ENCODE data around the gene NHSL2.
A peak's percentile ranks its signal among the peaks of the same experiment; 100 is the strongest.

The NHSL2 gene

GRCh38 chrX:72060196-72060920 is 149.7 kb downstream of the NHSL2 start:
- Histone ChIP-seq H3K36me3 (ENCODE audit: insufficient read depth, low read length) (no peaks in the 10 kb centered on the region), H3K9me3 (ENCODE audit: control insufficient read depth, insufficient read depth, low read length) (no peaks in the 10 kb centered on the region)

GRCh38 chrX:72060921-72061490 is 150.4 kb downstream of the NHSL2 start:
- Histone ChIP-seq H3K9ac (ENCODE audit: low read depth, low read length) (no peak overlapping the region), H3K9me3 (ENCODE audit: control insufficient read depth, insufficient read depth, low read length) (no peaks in the 10 kb centered on the region), H3K4me1 (ENCODE audit: insufficient read depth, low read length) (peaks cover 24% of the 10 kb centered on the region), H3K36me3 (ENCODE audit: insufficient read depth, low read length) (no peaks in the 10 kb centered on the region)

More at GRCh38 chrX:72060196-72060920, 149.7 kb downstream of the NHSL2 start:
- no peak overlapping the region for H3K9ac ChIP-seq (ENCODE audit: low read depth, low read length)
- H3K4me1 ChIP-seq (ENCODE audit: insufficient read depth, low read length) = peaks cover 30% of the 10 kb centered on the region

DNA sequence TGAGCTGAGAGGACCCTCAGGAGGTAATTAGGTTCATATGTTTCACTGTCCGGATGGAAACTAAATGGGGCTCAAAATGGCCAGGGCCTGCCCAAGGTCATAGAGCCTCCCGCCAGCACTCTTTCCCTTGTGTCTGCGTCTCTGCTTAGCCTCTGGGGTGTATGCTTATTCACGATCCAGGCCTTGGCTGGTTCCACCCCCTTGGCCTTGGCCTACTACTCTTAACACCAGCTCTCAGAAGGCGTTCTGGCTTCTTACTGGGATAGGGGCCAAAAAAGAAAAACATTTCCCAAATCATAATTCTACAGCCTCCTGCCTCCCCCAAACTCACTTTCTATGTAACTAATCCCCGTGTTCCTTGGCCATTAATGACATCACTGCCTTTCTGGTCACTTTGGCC is 152.3 kb downstream of the NHSL2 start:
- H3K4me1 ChIP-seq (ENCODE audit: insufficient read depth, low read length) = peaks cover 17% of the 10 kb centered on the region; the same call in 1 of the 2 replicates
- H3K9ac ChIP-seq (ENCODE audit: low read depth, low read length) = no peak overlapping the region
- no peaks in the 10 kb centered on the region for H3K36me3 ChIP-seq (ENCODE audit: insufficient read depth, low read length)
- H3K9me3 ChIP-seq (ENCODE audit: control insufficient read depth, insufficient read depth, low read length) = no peaks in the 10 kb centered on the region

DNA sequence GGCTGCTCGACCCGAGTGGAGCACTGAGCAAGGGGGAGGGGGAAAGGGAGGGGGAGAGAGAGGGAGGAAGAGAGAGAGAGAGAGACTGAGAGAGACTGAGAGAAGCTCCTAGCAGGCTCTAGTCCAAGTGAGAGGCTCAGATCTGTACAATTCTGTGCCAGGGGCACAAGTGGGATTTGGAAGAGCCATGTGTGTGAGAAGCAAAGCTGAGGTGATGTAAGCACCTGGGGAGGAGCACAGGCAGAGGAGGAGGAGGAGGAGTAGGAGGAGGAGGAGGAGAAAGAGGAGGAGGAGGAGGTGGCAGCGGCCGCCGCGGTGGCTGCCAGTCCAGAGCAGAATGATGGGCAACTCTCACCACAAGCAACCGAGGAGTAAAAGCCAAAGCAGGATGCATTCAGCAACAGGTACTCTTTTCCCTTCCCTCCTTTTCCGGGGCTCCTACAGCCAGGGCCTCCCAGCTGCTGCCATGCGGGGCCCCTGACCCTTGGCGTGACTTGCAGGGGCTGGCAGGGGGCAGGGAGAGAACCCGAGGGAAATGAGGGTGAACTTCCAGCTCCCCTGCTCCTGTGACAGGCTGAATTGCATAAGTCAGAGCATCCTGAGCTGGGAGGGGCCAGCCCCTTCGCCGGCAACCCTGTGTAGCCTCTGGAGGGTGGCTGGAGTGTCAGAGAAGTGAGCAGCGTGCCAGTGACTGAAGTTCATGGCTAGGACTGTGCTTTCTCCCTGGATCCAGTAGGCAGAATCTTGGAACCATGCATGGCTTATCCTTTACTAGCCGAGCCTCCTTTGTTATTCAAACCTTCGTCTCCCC is 158.9 kb downstream of the NHSL2 start:
- H3K36me3 ChIP-seq (ENCODE audit: insufficient read depth, low read length) = no peaks in the 10 kb centered on the region
- no peaks in the 10 kb centered on the region for H3K9me3 ChIP-seq (ENCODE audit: control insufficient read depth, insufficient read depth, low read length)
- peaks cover 17% of the 10 kb centered on the region for H3K4me1 ChIP-seq (ENCODE audit: insufficient read depth, low read length)
- H3K9ac ChIP-seq (ENCODE audit: low read depth, low read length) = no peak overlapping the region

- no peak overlapping the region for H3K9ac ChIP-seq (ENCODE audit: low read depth, low read length)
- no peaks in the 10 kb centered on the region for H3K9me3 ChIP-seq (ENCODE audit: control insufficient read depth, insufficient read depth, low read length)
Measured at GRCh38 chrX:72071213-72071612, 160.6 kb downstream of the NHSL2 start.

DNA sequence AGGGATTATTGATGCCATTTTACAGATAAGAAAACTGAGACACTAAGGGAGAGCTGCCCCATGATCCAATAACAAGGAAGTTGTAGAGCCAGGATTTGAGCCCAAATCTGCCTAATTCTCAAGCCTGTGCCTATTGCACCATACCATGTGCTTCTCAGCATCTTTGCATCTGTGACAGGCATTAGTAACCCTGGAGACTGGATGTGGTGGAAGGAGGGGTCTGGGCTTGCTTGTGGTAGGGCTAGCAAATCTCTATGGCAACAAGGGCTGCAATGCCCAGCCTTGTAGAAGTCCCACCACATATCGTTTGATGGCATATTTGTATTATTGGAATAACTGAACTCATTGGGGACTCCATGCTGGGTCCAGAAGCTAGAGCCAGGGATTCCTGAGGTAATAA is 163.0 kb downstream of the NHSL2 start:
- no peaks in the 10 kb centered on the region for H3K9me3 ChIP-seq (ENCODE audit: control insufficient read depth, insufficient read depth, low read length)

More at GRCh38 chrX:72071213-72071612, 160.6 kb downstream of the NHSL2 start:
- Histone ChIP-seq H3K36me3 (ENCODE audit: insufficient read depth, low read length) (no peaks in the 10 kb centered on the region), H3K4me1 (ENCODE audit: insufficient read depth, low read length) (peaks cover 17% of the 10 kb centered on the region)

GRCh38 chrX:72078411-72078810 is 167.8 kb downstream of the NHSL2 start:
- Histone ChIP-seq H3K36me3 (ENCODE audit: insufficient read depth, low read length) (no peaks in the 10 kb centered on the region), H3K9ac (ENCODE audit: low read depth, low read length) (no peak overlapping the region), H3K9me3 (ENCODE audit: control insufficient read depth, insufficient read depth, low read length) (no peaks in the 10 kb centered on the region), H3K4me1 (ENCODE audit: insufficient read depth, low read length) (peaks cover 44% of the 10 kb centered on the region)

More for the DNA sequence above, 163.0 kb downstream of the NHSL2 start:
- Histone ChIP-seq H3K9ac (ENCODE audit: low read depth, low read length) (no peak overlapping the region), H3K4me1 (ENCODE audit: insufficient read depth, low read length) (peaks cover 25% of the 10 kb centered on the region), H3K36me3 (ENCODE audit: insufficient read depth, low read length) (no peaks in the 10 kb centered on the region)

GRCh38 chrX:72079607-72080006 is 169.0 kb downstream of the NHSL2 start:
- Histone ChIP-seq H3K36me3 (ENCODE audit: insufficient read depth, low read length) (no peaks in the 10 kb centered on the region), H3K9ac (ENCODE audit: low read depth, low read length) (no peak overlapping the region), H3K4me1 (ENCODE audit: insufficient read depth, low read length) (peaks cover 44% of the 10 kb centered on the region), H3K9me3 (ENCODE audit: control insufficient read depth, insufficient read depth, low read length) (no peaks in the 10 kb centered on the region)

DNA sequence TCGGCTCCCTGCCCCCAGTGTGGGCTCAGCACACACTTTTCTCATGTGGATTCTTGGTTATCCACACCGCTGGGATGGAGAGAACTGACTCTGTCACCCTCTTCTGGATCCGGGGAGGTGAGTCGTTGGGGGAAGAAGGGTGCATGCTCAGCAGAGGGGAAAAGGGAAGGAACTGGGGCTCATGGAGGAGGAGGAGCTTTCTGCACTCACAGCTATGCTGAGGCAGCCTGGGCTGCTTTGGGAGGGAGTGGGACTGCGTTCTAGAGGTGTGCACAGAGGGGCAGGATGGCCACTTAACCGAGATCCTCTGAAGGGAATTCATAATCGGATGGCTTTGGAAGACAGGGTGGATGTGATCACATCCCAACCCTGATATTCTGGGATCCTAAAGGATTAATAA is 169.5 kb downstream of the NHSL2 start:
- no peaks in the 10 kb centered on the region for H3K9me3 ChIP-seq (ENCODE audit: control insufficient read depth, insufficient read depth, low read length)
- H3K9ac ChIP-seq (ENCODE audit: low read depth, low read length) = peak overlapping the region; percentile 16; the same call in 1 of the 2 replicates
- H3K4me1 ChIP-seq (ENCODE audit: insufficient read depth, low read length) = peaks cover 44% of the 10 kb centered on the region
- H3K36me3 ChIP-seq (ENCODE audit: insufficient read depth, low read length) = no peaks in the 10 kb centered on the region

DNA sequence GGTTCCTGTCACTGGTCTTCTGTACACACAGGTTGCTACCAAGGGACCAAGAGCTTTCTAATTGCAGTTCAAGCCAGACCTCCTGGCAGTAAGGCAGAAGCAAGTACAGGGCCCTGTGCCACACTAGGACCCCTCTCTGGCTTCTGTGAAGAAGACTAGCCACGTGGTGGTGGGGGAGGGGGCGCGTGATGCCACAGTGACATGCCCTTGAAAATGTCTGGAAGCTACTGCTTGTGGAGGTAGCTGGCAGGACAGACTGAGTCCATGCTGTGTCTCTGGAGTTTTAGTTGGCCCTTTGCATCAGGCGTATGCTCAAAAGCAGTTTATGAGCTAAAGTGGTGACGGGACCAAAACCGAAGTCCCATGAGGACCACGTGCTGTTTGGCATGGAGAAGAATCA is 170.2 kb downstream of the NHSL2 start:
- Histone ChIP-seq H3K36me3 (ENCODE audit: insufficient read depth, low read length) (no peaks in the 10 kb centered on the region), H3K4me1 (ENCODE audit: insufficient read depth, low read length) (peaks cover 44% of the 10 kb centered on the region), H3K9ac (ENCODE audit: low read depth, low read length) (no peak overlapping the region), H3K9me3 (ENCODE audit: control insufficient read depth, insufficient read depth, low read length) (no peaks in the 10 kb centered on the region)

- H3K4me1 ChIP-seq (ENCODE audit: insufficient read depth, low read length) = peaks cover 40% of the 10 kb centered on the region
- H3K9ac ChIP-seq (ENCODE audit: low read depth, low read length) = no peak overlapping the region
- H3K9me3 ChIP-seq (ENCODE audit: control insufficient read depth, insufficient read depth, low read length) = no peaks in the 10 kb centered on the region
- no peaks in the 10 kb centered on the region for H3K36me3 ChIP-seq (ENCODE audit: insufficient read depth, low read length)
Measured at GRCh38 chrX:72081605-72082320, 171.1 kb downstream of the NHSL2 start.

DNA sequence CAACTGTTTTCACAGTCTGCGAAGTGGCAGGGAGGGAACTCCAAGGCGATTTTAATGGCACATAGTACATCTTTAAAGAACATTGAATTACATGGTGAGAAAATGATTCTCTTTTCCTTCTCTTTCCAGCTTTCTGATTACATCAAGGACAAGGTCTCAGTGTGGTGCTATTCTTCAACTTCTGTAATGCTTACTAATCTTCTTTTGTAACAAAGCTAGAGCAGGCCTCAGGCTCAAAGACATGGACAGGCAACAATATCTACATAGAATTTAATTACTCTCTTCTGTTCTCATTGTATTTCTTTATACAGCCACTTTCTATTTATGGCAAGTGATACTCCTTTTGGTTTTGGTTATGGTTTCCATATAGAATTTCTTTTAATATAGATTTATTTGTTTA is 172.6 kb downstream of the NHSL2 start:
- Histone ChIP-seq H3K9me3 (ENCODE audit: control insufficient read depth, insufficient read depth, low read length) (no peaks in the 10 kb centered on the region), H3K4me1 (ENCODE audit: insufficient read depth, low read length) (peaks cover 28% of the 10 kb centered on the region), H3K9ac (ENCODE audit: low read depth, low read length) (no peak overlapping the region), H3K36me3 (ENCODE audit: insufficient read depth, low read length) (no peaks in the 10 kb centered on the region)

GRCh38 chrX:72084114-72084513 is 173.5 kb downstream of the NHSL2 start:
- H3K9me3 ChIP-seq (ENCODE audit: control insufficient read depth, insufficient read depth, low read length) = no peaks in the 10 kb centered on the region
- H3K4me1 ChIP-seq (ENCODE audit: insufficient read depth, low read length) = peaks cover 25% of the 10 kb centered on the region
- no peaks in the 10 kb centered on the region for H3K36me3 ChIP-seq (ENCODE audit: insufficient read depth, low read length)
- H3K9ac ChIP-seq (ENCODE audit: low read depth, low read length) = no peak overlapping the region

DNA sequence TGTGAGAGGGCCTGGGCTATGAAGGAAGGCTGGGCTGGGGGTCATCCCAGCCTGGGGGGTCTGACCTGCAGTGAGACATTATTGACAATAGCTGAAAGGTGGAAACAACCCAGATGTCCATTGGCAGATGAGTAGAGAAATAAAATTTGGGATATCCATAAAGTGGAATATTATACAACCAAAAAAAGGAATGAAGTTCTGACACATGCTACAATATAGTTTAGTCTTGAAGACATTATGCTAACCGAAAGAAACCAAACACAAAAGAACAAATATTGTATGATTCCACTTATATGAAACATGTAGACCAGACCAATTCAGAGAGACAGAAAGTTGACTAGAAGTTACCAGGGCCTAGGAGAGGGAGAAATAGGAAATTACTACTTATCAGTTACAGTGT is 176.3 kb downstream of the NHSL2 start:
- H3K36me3 ChIP-seq (ENCODE audit: insufficient read depth, low read length) = no peaks in the 10 kb centered on the region
- H3K9ac ChIP-seq (ENCODE audit: low read depth, low read length) = no peak overlapping the region
- peaks cover 2% of the 10 kb centered on the region; the same call in 1 of the 2 replicates for H3K4me1 ChIP-seq (ENCODE audit: insufficient read depth, low read length)
- H3K9me3 ChIP-seq (ENCODE audit: control insufficient read depth, insufficient read depth, low read length) = no peaks in the 10 kb centered on the region
